IPS-18c (cell line): ENCODE data around the gene CBX3.
"Not testable (repeated sequence)": the region's sequence is repeated elsewhere in the genome, so short reads cannot be mapped to it uniquely, and the experiment has no call there.

Experiments
- H3K4me3 ChIP-seq: 2 replicates; pipeline ENCODE4 v1.7.0; 2013; ENCODE audit warnings: low read depth, mild to moderate bottlenecking, low read length, moderate library complexity; ENCODE audit not compliant: insufficient read depth
- H3K9me3 ChIP-seq: one replicate; pipeline ENCODE4 v1.6.1; 2013; ENCODE audit warnings: mild to moderate bottlenecking, low read length, moderate library complexity; ENCODE audit not compliant: control insufficient read depth, insufficient read depth

The CBX3 gene

GRCh38 chr7:26201247-26202018 is at the start of gene CBX3:
Gene CBX3, plus strand, starts transcription at chr7:26201745. Its CDS starts 1,254 bp downstream, at chr7:26202999.
- H3K4me3 ChIP-seq: peak within 1 kb of the TSS; percentile 88
- no peaks in the 10 kb centered on the region for H3K9me3 ChIP-seq

- Histone ChIP-seq H3K9me3 (peaks cover 3% of the 10 kb centered on the region), H3K4me3 (peak within 1 kb of the TSS; percentile 69)
Measured at GRCh38 chr7:26151953-26152781, 49.4 kb upstream of the CBX3 start, which contains the start of gene NFE2L3. Gene NFE2L3, plus strand, starts transcription at chr7:26152198. Its CDS starts 301 bp downstream, at chr7:26152499.

GRCh38 chr7:26152782-26153240 is 48.7 kb upstream of the CBX3 start:
- peak overlapping the region; percentile 69 for H3K4me3 ChIP-seq
- not testable (repeated sequence) for H3K9me3 ChIP-seq

- H3K4me3 ChIP-seq: peak overlapping the region; percentile 69
Measured at GRCh38 chr7:26153241-26153822, 48.2 kb upstream of the CBX3 start.

DNA sequence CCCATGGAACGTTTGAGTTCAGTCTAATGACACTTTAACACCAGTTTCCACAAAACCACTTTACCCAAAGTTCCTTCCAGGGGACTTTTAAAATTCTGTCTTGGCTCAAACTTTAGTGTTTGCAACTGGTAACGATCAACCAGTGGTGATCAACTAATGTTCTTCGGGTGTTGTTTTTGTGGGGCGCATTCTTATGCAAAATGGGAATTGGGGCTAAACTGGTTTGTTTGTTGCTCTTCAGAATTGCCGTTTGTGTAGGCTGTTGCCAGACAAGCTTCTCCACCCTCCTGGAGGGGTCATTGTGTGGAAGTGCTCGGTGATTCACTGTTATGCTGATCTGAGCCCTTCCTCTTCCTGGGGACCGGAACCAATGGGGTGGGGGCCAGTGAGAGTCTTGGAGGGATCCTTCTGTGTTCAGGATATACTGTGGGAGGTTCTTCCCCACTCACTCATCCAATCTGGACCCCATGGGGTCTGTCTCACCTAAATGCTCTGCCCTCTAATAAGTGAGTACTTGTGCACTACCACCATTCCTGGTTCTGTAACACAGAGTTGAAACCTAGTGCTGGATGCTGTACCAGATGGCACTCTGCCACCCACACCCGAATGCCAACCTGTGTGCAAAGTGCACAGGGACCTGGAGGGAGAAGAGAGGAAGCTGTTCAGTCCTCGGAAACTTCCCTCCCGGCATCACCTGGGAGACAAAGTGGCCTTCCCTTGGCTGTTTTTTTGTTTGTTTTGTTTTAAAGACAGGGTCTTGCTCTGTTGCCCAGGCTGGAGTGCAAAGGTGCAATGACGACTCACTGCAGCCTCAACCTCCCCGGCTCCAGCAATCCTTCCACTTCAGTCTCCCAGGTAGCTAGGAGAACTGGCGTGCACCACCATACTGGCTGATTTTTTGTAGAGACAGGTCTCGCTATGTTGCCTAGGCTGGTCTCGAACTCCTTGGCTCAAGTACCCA is 47.4 kb upstream of the CBX3 start:
- H3K9me3 ChIP-seq: no peaks in the 10 kb centered on the region
- peak overlapping the region; percentile 69; the same call in 1 of the 2 replicates for H3K4me3 ChIP-seq

More at GRCh38 chr7:26153241-26153822, 48.2 kb upstream of the CBX3 start:
- H3K9me3 ChIP-seq: no peaks in the 10 kb centered on the region

- Histone ChIP-seq H3K4me3 (no peak overlapping the region), H3K9me3 (no peaks in the 10 kb centered on the region)
Measured at GRCh38 chr7:26155531-26156375, 45.8 kb upstream of the CBX3 start.

DNA sequence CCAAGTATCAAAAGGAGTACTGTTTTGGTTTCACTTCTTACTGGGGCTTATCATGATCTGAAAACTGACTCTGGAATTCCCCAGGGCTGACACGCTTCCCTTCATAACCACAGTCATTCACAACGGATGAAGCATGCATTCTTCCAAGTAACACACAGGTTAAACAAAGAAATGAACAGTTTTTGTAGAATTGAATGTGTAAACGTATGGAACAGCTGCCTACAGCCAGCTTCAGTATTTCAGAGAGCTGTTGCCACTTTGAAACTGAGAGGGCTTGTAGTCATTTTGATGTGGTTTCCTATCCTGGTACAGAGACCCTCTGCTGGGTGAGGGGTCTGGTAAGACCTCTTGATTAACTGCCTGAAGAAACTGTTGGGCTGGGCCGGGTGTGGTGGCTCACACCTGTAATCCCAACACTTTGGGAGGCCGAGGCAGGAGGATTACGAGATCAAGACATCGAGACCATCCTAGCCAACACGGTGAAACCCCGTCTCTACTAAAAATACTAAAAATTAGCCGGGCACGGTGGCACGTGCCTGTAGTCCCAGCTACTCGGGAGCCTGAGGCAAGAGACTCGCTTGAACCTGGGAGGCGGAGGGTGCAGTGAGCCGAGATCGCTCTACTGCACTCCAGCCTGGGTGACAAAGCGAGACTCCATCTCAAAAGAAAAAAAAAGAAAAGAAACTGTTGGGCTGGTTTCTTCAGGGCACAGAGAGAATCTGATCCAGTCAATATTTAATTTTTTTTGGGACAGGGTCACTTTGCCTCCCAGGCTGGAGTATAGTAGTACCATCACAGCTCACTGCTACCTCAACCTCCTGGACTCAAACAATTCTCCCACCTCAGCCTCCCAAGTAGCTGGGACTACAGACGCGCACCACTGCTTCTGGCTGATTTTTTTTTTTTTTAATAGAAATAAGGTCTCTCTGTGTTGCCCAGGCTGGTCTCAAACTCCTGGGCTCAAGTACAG is 44.8 kb upstream of the CBX3 start:
- H3K4me3 ChIP-seq: no peak overlapping the region
- no peaks in the 10 kb centered on the region for H3K9me3 ChIP-seq

DNA sequence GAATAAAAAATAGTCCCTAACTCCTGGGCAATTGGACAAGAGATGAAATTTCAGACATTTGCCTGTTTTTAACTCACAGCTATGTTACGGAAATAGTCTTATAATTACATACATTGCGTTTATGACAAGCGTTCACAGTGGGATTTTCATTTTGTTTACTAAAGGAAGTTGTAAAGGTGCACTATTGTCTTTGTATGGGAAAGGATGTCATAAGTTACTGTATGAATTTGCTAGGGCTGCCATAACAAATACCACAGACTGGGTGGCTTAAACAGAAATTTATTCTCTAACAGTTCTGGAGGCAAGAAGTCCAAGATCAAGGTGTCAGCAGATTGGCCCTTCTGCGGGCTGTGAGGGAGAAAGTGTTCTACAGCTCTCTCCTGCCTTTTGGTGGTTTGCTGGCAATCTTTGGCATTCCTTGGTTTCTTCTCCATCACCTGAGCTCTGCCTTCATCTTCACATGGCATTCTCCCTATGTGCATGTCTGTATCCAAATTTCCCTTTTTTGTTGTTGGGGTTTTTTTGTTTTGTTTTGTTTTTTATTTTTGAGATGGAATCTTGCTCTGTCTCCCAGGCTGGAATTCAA is 43.9 kb upstream of the CBX3 start:
- Histone ChIP-seq H3K9me3 (no peaks in the 10 kb centered on the region), H3K4me3 (no peak overlapping the region)

DNA sequence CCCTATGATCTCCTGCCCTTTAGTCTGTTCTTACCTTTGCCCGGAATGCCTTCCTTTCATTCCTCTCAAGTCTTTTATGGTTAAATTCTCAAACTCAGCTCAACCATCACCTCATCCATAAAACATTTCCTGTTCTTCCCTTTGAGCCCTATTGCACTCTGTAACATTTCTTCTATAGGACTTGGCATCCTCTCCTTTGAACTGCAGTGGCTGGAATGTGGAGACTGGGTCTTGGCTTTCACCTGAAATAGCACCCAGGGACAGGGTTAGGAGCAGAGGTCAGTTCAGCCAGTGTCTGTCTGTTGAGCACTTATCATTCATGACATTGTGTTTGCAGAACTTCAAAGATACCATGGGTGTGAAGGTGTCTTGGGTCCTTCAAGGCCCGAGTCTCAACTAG is 42.3 kb upstream of the CBX3 start:
- Histone ChIP-seq H3K4me3 (no peak overlapping the region), H3K9me3 (no peaks in the 10 kb centered on the region)

DNA sequence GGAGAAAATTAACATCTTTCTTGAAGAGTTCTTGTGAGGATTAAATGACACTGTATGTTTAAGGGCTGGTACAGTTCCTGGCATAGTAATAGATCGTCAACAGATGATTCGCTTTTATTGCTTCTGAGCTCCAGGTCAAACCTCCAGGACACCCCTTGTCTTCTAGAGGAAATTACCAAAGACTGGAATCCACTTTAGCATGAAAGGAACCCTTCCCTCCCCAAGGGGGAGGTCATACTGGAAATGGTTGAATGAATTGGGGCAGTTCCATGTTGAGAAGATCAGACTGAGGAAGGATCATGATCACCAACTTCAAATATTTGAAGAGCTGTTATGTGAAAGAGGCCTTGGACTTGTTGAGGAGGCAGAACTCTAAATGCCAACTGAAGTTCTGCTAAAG is 40.6 kb upstream of the CBX3 start:
- H3K4me3 ChIP-seq: no peak overlapping the region
- H3K9me3 ChIP-seq: no peaks in the 10 kb centered on the region

- Histone ChIP-seq H3K9me3 (no peaks in the 10 kb centered on the region), H3K4me3 (no peak overlapping the region)
Measured at GRCh38 chr7:26162431-26162830, 39.1 kb upstream of the CBX3 start.

DNA sequence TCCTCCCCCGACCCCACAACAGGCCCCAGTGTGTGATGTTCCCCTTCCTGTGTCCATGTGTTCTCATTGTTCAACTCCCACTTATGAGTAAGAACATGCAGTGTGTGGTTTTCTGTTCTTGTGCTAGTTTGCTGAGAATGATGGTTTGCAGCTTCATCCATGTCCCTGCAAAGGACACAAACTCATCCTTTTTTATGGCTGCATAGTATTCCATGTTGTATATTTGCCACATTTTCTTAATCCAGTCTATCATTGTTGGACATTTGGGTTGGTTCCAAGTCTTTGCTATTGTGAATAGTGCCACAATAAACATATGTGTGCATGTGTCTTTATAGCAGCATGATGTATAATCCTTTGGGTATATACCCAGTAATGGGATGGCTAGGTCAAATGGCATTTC is 37.7 kb upstream of the CBX3 start:
- H3K9me3 ChIP-seq, H3K4me3 ChIP-seq: not testable (repeated sequence)

GRCh38 chr7:26165950-26166683 is 35.4 kb upstream of the CBX3 start:
- no peak overlapping the region for H3K4me3 ChIP-seq
- peaks cover 2% of the 10 kb centered on the region for H3K9me3 ChIP-seq

DNA sequence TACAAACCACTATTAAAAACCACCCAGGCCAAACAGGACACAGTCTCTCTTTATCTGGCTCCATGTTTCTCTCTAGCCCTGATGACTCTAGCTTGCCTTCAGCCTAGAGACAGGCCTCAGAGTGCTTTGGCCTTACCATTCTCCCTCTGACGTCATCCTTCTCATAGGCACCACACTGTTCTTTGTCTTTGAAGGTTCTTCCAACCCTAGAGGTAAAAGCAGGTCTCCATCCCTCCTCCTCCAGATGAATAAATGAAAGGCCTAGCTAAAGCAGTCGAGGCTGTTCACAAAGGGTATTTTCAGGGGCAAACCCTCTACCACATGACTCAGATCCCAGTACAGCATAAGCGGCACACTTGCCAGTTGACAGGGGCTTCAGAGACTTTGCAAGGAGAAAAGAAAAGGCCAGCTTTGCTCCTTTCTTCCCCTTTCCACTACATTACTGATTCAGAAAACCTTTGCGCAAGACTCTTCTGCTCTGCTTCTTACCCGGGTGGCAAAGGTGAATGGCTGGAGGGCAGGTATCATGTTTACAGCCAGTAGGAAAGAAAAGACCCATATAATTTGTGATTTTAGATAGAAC is 34.8 kb upstream of the CBX3 start:
- Histone ChIP-seq H3K9me3 (peaks cover 6% of the 10 kb centered on the region), H3K4me3 (no peak overlapping the region)
